ENCODE measurements around the gene CNOT3. TPM values are rescaled to one million over a fixed set of nuclear protein-coding genes. Genes with fewer than 3 reads are reported as not detected.
A peak's percentile ranks its signal among the peaks of the same experiment; 100 is the strongest.

The CNOT3 gene
- total RNA-seq, 2 donors from 2014 or later: 22.8 to 54.4 TPM

DNA sequence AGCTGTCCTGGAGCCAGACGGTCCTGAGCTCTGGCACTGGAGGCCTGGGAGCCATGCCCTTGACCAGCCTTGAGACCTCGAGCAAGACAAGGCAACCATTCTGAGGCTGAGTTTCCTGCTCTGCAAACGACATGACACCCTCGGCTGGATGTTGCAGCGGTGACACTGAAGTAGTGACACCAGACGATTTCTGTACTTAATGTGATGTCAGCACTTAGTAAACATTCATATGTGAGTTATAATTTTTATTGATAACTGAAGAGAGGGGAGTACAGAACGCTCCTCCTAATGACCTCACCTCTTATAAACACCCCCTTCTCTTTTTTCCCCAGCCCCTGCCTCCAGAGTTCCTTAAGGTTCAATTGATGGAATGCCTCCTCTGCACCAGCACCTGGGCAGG is 29.1 kb upstream of the CNOT3 start:
- TF ChIP-seq, protein P1, sequence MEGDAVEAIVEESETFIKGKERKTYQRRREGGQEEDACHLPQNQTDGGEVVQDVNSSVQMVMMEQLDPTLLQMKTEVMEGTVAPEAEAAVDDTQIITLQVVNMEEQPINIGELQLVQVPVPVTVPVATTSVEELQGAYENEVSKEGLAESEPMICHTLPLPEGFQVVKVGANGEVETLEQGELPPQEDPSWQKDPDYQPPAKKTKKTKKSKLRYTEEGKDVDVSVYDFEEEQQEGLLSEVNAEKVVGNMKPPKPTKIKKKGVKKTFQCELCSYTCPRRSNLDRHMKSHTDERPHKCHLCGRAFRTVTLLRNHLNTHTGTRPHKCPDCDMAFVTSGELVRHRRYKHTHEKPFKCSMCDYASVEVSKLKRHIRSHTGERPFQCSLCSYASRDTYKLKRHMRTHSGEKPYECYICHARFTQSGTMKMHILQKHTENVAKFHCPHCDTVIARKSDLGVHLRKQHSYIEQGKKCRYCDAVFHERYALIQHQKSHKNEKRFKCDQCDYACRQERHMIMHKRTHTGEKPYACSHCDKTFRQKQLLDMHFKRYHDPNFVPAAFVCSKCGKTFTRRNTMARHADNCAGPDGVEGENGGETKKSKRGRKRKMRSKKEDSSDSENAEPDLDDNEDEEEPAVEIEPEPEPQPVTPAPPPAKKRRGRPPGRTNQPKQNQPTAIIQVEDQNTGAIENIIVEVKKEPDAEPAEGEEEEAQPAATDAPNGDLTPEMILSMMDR (IDR thresholded peaks at IDR 0.05): no peak
- TF ChIP-seq POLR2A (IDR thresholded peaks at IDR 0.05) (no peak), POLR2AphosphoS5 (IDR thresholded peaks at IDR 0.05) (no peak)
- peaks cover 4 to 13% of the 10 kb centered on the region in 2 donors for H3K36me3 ChIP-seq
- H3K27me3 ChIP-seq (replicated peaks; ENCODE audit: insufficient read depth): no peaks in the 10 kb centered on the region
- H3K4me1 ChIP-seq (replicated peaks): peaks cover under 1% of the 10 kb centered on the region
- 76% methylated on average over 7 of the region's 7 CpGs for WGBS
- H3K9me3 ChIP-seq: no peaks in the 10 kb centered on the region
- DNase-seq (ENCODE audit: low spot score): no peak
- H3K27ac ChIP-seq: no peak overlapping the region
- intact Hi-C loops (cut with DNase I): no loop called here
- no peak overlapping the region for H3K4me3 ChIP-seq

DNA sequence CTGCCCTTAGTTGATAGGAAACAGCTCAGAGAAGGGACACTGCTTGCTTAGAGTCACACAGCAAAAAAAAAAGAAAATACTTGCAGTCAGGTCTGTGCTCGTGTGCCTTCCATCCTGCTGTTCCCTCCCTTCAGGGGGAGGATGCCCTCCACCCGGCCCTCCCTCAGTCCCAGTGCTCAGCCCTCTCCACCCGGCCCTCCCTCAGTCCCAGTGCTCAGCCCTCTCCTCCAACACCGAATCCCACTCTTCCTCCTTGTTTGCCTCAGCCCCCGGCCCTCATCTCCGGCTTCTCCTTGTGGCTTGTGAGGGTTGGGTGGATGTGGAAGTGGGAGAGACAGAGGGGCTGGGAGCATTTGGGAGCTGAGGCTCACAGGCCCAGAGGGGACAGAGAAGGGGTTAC is 27.9 kb upstream of the CNOT3 start:
- intact Hi-C loops (cut with DNase I): no loop called here
- Histone ChIP-seq H3K36me3 (peaks cover 4 to 13% of the 10 kb centered on the region in 2 donors), H3K27ac (no peak overlapping the region), H3K27me3 (replicated peaks; ENCODE audit: insufficient read depth) (no peaks in the 10 kb centered on the region), H3K4me3 (no peak overlapping the region), H3K9me3 (no peaks in the 10 kb centered on the region), H3K4me1 (replicated peaks) (peaks cover 4% of the 10 kb centered on the region)
- WGBS: 69% methylated on average over 6 of the region's 6 CpGs
- no peak for DNase-seq (ENCODE audit: low spot score)
- no peak for TF ChIP-seq POLR2A (IDR thresholded peaks at IDR 0.05)
- no peak for TF ChIP-seq POLR2AphosphoS5 (IDR thresholded peaks at IDR 0.05)
- TF ChIP-seq, protein P1 (IDR thresholded peaks at IDR 0.05): no peak

DNA sequence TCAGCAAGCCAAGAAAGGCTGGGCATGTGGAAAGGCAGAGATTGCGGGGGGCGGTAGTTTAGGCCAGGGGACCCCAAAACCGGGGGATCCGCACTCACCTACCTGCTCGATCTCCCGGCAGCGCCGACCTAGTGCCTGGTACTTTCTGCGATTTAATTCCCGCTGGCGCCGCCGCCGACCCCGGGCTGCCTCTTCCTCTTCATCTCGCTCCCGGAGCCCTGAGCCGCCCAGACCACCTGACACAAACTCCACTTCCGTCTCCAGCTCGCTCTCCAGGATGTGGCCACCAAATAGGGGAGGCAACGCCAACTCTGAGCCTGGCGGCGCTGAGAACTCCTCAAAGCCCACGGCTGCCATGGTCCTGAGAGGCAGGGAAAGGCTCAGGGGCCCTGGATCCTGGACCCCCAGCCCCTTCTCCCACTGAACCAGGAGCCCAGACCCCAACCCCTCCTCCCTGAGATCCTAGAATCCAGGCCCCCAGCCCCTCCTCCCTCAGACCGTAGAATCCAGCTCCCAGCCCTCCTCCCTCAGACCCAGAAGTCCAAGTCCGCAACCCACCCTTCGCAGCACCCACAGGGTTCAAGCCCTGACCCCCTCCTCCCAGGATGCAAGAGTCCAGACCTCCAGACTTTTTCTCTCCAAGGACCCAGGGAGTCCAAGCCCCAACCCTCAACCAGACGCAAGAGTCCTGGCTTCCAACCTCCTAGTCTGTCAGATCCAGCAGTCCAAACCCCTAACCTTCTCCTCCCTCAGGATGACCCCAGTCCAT is 23.0 kb upstream of the CNOT3 start:
- Histone ChIP-seq H3K9me3 (no peaks in the 10 kb centered on the region), H3K27ac (peak overlapping the region; percentile 90 to 92), H3K4me3 (peak overlapping the region; percentile 85 to 90), H3K36me3 (peaks cover 0 to 3% of the 10 kb centered on the region in 2 donors), H3K27me3 (replicated peaks; ENCODE audit: insufficient read depth) (no peaks in the 10 kb centered on the region), H3K4me1 (replicated peaks) (peaks cover 16% of the 10 kb centered on the region)
- intact Hi-C loops (cut with DNase I): no loop called here
- WGBS: 31% methylated on average over 25 of the region's 28 CpGs
- DNase-seq (ENCODE audit: low spot score): peak; percentile 33
- TF ChIP-seq, protein P1 (IDR thresholded peaks at IDR 0.05): no peak
- TF ChIP-seq POLR2AphosphoS5 (IDR thresholded peaks at IDR 0.05) (peak; percentile 12), POLR2A (IDR thresholded peaks at IDR 0.05) (peak; percentile 22)

DNA sequence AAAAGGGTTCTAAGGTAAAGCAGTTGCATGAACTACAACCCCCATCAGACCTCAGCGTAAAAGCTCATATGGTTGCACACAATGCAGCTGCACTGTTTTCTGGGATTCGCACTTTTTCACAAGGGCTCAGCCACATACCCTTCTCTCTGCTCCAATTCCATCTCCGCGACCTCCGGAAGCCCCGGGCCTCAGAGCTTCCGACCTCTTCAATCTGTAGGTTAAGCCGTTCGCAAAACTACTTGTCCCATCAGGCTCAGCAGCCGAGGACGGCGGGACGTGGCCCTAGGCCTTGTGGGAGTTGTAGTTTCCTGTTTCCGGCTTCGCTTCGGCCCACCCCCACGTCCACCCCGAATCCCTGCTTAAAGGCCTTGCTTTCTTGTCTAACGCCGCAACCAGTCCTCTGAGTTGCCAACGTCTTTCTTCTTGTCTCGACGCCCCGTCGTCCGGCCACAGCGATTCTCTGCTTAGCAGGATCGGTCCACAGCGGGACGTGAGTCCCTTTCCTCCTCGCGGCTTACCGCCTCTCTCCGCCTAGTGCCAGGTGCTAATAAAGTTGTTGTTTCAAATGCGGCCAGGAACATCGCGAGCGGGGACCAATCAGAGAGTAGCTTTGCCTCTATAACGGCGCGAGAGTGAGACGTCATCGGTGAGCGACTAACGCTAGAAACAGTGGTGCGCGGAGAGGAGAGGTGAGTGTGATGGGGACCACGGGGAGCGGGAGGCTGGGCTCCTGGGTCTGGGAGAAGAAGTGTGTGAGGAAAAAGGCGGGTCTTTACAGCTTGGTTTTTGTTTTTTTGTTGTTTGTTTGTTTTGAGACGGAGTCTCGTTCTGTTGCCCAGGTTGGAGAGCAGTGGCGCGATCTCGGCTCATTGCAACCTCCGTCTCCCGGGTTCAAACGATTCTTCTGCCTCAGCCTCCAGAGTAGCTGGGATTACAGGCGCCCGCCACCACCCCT is 22.2 kb upstream of the CNOT3 start, which contains the start of the genes PRPF31 and TFPT:
PRPF31 (plus strand) TSS at position 646 of the 955 bp plus-strand sequence. CDS start 2,525 bp downstream, outside the sequence.
TFPT (minus strand) TSS at position 549 of the 955 bp plus-strand sequence; CDS start at position 161, 388 bp downstream.
- intact Hi-C loops (cut with DNase I): no loop called here
- peaks cover 16% of the 10 kb centered on the region for H3K4me1 ChIP-seq (replicated peaks)
- DNase-seq (ENCODE audit: low spot score): peak; percentile 96

More for the DNA sequence above, 22.2 kb upstream of the CNOT3 start, which contains the start of the genes PRPF31 and TFPT:
- Histone ChIP-seq H3K4me3 (peak within 1 kb of the TSS; percentile 85 to 90), H3K27ac (peak within 1 kb of the TSS; percentile 90 to 92), H3K9me3 (no peaks in the 10 kb centered on the region), H3K27me3 (replicated peaks; ENCODE audit: insufficient read depth) (no peaks in the 10 kb centered on the region), H3K36me3 (no peaks in the 10 kb centered on the region)
- WGBS: under 1% methylated on average over 60 of the region's 60 CpGs
- TF ChIP-seq POLR2A (IDR thresholded peaks at IDR 0.05): peak; percentile 51
- TF ChIP-seq, protein P1 (IDR thresholded peaks at IDR 0.05): peak in 1 of 4 experiments; percentile 19
- TF ChIP-seq POLR2AphosphoS5 (IDR thresholded peaks at IDR 0.05): peak; percentile 100

All from prostate gland (tissue), 2 donors.